ENCODE results near the gene CDK5.
"Not testable (repeated sequence)": the region's sequence is repeated elsewhere in the genome, so short reads cannot be mapped to it uniquely, and the experiment has no call there.

CDK5 gene

GRCh38 chr7:151032936-151033863 is 24.5 kb downstream of the CDK5 start:
- no peak for DNase-seq

GRCh38 chr7:151031011-151031410 is 26.7 kb downstream of the CDK5 start:
- DNase-seq = no peak

GRCh38 chr7:151028948-151029501 is 28.7 kb downstream of the CDK5 start:
- DNase-seq = no peak

GRCh38 chr7:151028131-151028947 is 29.4 kb downstream of the CDK5 start, which contains the start of gene ABCB8:
Gene ABCB8 (plus strand): TSS chr7:151028450. CDS start chr7:151028516, 66 bp downstream.
- DNase-seq = peak; percentile 99

- not testable (repeated sequence) for DNase-seq
These were observed 30.0 kb downstream of the CDK5 start for GRCh38 chr7:151027728-151028130.

GRCh38 chr7:151026771-151027727 is 30.6 kb downstream of the CDK5 start:
- not testable (repeated sequence) for DNase-seq

GRCh38 chr7:151025924-151026671 is 31.6 kb downstream of the CDK5 start:
- no peak for DNase-seq

GRCh38 chr7:151024435-151025056 is 33.2 kb downstream of the CDK5 start, which contains the start of gene ATG9B:
Gene ATG9B (minus strand): TSS chr7:151024494. CDS start chr7:151024423, 71 bp downstream.
- no peak for DNase-seq

GRCh38 chr7:151023232-151023631 is 34.5 kb downstream of the CDK5 start:
- DNase-seq = no peak

- DNase-seq = no peak
These were observed 37.5 kb downstream of the CDK5 start for GRCh38 chr7:151020231-151020630.

- no peak for DNase-seq
These were observed 38.6 kb downstream of the CDK5 start for GRCh38 chr7:151019130-151019447.

GRCh38 chr7:151018421-151019129 is 39.1 kb downstream of the CDK5 start:
- peak; percentile 52 for DNase-seq

- peak; percentile 72 for DNase-seq
These were observed 39.7 kb downstream of the CDK5 start for GRCh38 chr7:151017953-151018420.

- no peak for DNase-seq
These were observed 40.2 kb downstream of the CDK5 start for GRCh38 chr7:151017370-151017952.

GRCh38 chr7:151016942-151017341 is 40.8 kb downstream of the CDK5 start:
- DNase-seq = no peak

- no peak for DNase-seq
These were observed 41.2 kb downstream of the CDK5 start for GRCh38 chr7:151016505-151016904.

GRCh38 chr7:151015967-151016366 is 41.7 kb downstream of the CDK5 start:
- DNase-seq = no peak

- DNase-seq = peak; percentile 39
These were observed 42.7 kb downstream of the CDK5 start for GRCh38 chr7:151014950-151015349.

- peak; percentile 96 for DNase-seq
These were observed 43.8 kb downstream of the CDK5 start for GRCh38 chr7:151013733-151014497.

Measured in central memory CD4-positive, alpha-beta T cell (primary cell).